Suppressor macrophage (primary cell): Measurements from ENCODE around the gene PDE12.

ENCODE experiments used
- DNase-seq, 4 experiments: peaks; one replicate each; pipeline ENCODE4 v3.0.0-alpha.2; 2020 to 2022
- total RNA-seq, 17 experiments: gene quantifications; one replicate each; lab custom pipeline; 2026; ENCODE audit warnings: mixed read lengths in 6 of 17, inconsistent platforms in 3 of 17; lab: John Stamatoyannopoulos, UW

The PDE12 gene
- 43.1 to 85.2 (median 65.5) reads per million in 17 experiments for total RNA-seq

- DNase-seq: peak; percentile 92 to 95 (median 94)
These were observed at the start of gene PDE12 for GRCh38 chr3:57555738-57556458. Gene PDE12, plus strand, starts transcription at chr3:57556274. Its CDS starts 106 bp downstream, at chr3:57556380.

- DNase-seq: no peak
These were observed 43.9 kb upstream of the PDE12 start for GRCh38 chr3:57512166-57512565.

- DNase-seq: peak in 2 of 4 experiments; percentile 2 to 3
These were observed 37.7 kb upstream of the PDE12 start for GRCh38 chr3:57518276-57518915.

GRCh38 chr3:57530071-57530608 lies 25.9 kb upstream of the PDE12 start:
- no peak for DNase-seq

GRCh38 chr3:57538465-57538864 lies 17.6 kb upstream of the PDE12 start:
- no peak for DNase-seq

GRCh38 chr3:57544181-57545125 lies 11.6 kb upstream of the PDE12 start, which contains the start of gene DNAH12:
Gene DNAH12, minus strand, starts transcription at chr3:57544344. Its CDS starts 1,474 bp downstream, at chr3:57542870.
- DNase-seq: peak in 2 of 4 experiments; percentile 6 to 18

GRCh38 chr3:57545636-57546268 lies 10.3 kb upstream of the PDE12 start:
- no peak for DNase-seq

- no peak for DNase-seq
These were observed 9.5 kb upstream of the PDE12 start for GRCh38 chr3:57546616-57547015.

GRCh38 chr3:57555306-57555705 lies 768 bp upstream of the PDE12 start:
- DNase-seq: peak; percentile 2 to 30 (median 12)

- DNase-seq: peak; percentile 34 to 56 (median 40)
These were observed 498 bp downstream of the PDE12 start for GRCh38 chr3:57556459-57557084.

GRCh38 chr3:57557085-57557537 lies 1.0 kb downstream of the PDE12 start:
- DNase-seq: peak; percentile 36 to 66 (median 56)

- no peak for DNase-seq
These were observed 3.5 kb downstream of the PDE12 start for GRCh38 chr3:57559526-57559925.

GRCh38 chr3:57569859-57570450 lies 13.9 kb downstream of the PDE12 start:
- no peak for DNase-seq

GRCh38 chr3:57570878-57571277 lies 14.8 kb downstream of the PDE12 start:
- no peak for DNase-seq

- DNase-seq: no peak
These were observed 16.0 kb downstream of the PDE12 start for GRCh38 chr3:57572096-57572495.

- DNase-seq: no peak
These were observed 20.0 kb downstream of the PDE12 start for GRCh38 chr3:57575966-57576626.

- DNase-seq: no peak
These were observed 21.7 kb downstream of the PDE12 start for GRCh38 chr3:57577801-57578200.

- no peak for DNase-seq
These were observed 26.5 kb downstream of the PDE12 start for GRCh38 chr3:57582474-57583168.

- no peak for DNase-seq
These were observed 27.5 kb downstream of the PDE12 start for GRCh38 chr3:57583544-57583943.

- no peak for DNase-seq
These were observed 30.7 kb downstream of the PDE12 start for GRCh38 chr3:57586778-57587177.
